ENCODE results near the gene B3GNT3. TPM values are rescaled to one million over a fixed set of nuclear protein-coding genes. Genes with fewer than 3 reads are reported as not detected.
A peak's percentile ranks its signal among the peaks of the same experiment; 100 is the strongest.

Gene B3GNT3
- total RNA-seq, 2 donors from 2014 or later: 108 to 132 TPM

- Histone ChIP-seq H3K27ac (peak within 1 kb of the TSS; percentile 75), H3K36me3 (peaks cover 24% of the 10 kb centered on the region), H3K27me3 (no peaks in the 10 kb centered on the region), H3K4me1 (peaks cover 4% of the 10 kb centered on the region), H3K9me3 (no peaks in the 10 kb centered on the region), H3K4me3 (peak within 1 kb of the TSS; percentile 92), H3K9ac (ENCODE audit: low read depth in 2 of 2, low read length in 2 of 2) (peak within 1 kb of the TSS; percentile 75 to 96)
- intact Hi-C loops (cut with DNase I): loop anchor here (10.0 kb wide), 2 partner anchors 155 to 395 kb away; partner anchors contain the start of gene NXNL1
- TF ChIP-seq CTCF (IDR thresholded peaks at IDR 0.05): peak; percentile 74
- DNase-seq: peak; percentile 98
Observed at GRCh38 chr19:17859533-17860330, 64.8 kb downstream of the B3GNT3 start, which contains the start of gene RPL18A. RPL18A (plus strand) TSS chr19:17859910; CDS start chr19:17859957, 47 bp downstream.

GRCh38 chr19:17860331-17860992 lies 65.5 kb downstream of the B3GNT3 start:
- no peak for DNase-seq
- no peak for TF ChIP-seq CTCF (IDR thresholded peaks at IDR 0.05)
- Histone ChIP-seq H3K9ac (ENCODE audit: low read depth in 2 of 2, low read length in 2 of 2) (peak overlapping the region; percentile 75 to 96), H3K36me3 (peaks cover 24% of the 10 kb centered on the region), H3K4me1 (peaks cover 8% of the 10 kb centered on the region), H3K27me3 (no peaks in the 10 kb centered on the region), H3K27ac (peak overlapping the region; percentile 75), H3K9me3 (no peaks in the 10 kb centered on the region), H3K4me3 (peak overlapping the region; percentile 92)
- intact Hi-C loops (cut with DNase I): no loop called here

- H3K27me3 ChIP-seq: no peaks in the 10 kb centered on the region
- H3K27ac ChIP-seq: no peak overlapping the region
- intact Hi-C loops (cut with DNase I): no loop called here
- peak overlapping the region; percentile 92 for H3K4me3 ChIP-seq
- H3K9me3 ChIP-seq: no peaks in the 10 kb centered on the region
- peaks cover 9% of the 10 kb centered on the region for H3K4me1 ChIP-seq
- peaks cover 24% of the 10 kb centered on the region for H3K36me3 ChIP-seq
- peak overlapping the region; percentile 75 to 96 for H3K9ac ChIP-seq (ENCODE audit: low read depth in 2 of 2, low read length in 2 of 2)
- TF ChIP-seq CTCF (IDR thresholded peaks at IDR 0.05): no peak
- DNase-seq: no peak
Observed at GRCh38 chr19:17860993-17861360, 66.0 kb downstream of the B3GNT3 start.

GRCh38 chr19:17861542-17862402 lies 66.8 kb downstream of the B3GNT3 start:
- H3K9ac ChIP-seq (ENCODE audit: low read depth in 2 of 2, low read length in 2 of 2): peak overlapping the region in 1 of 2 donors; percentile 96
- H3K4me3 ChIP-seq: peak overlapping the region; percentile 92
- no peaks in the 10 kb centered on the region for H3K27me3 ChIP-seq
- H3K9me3 ChIP-seq: no peaks in the 10 kb centered on the region
- DNase-seq: no peak
- peaks cover 9% of the 10 kb centered on the region for H3K4me1 ChIP-seq
- peaks cover 24% of the 10 kb centered on the region for H3K36me3 ChIP-seq
- no peak overlapping the region for H3K27ac ChIP-seq
- no peak for TF ChIP-seq CTCF (IDR thresholded peaks at IDR 0.05)
- intact Hi-C loops (cut with DNase I): loop anchor here (2.0 kb wide), 1 partner anchor 71 kb away; the partner anchor contains the start of gene CCDC124
